HL-60 (cell line): ENCODE results near the gene SELENBP1.

Source experiments
- CTCF ChIP-seq: IDR thresholded peaks from one replicate; pipeline ENCODE4 v1.5.1; 2011; ENCODE audit warnings: low read length, control low read depth, inconsistent platforms; ENCODE audit not compliant: insufficient read depth
- POLR2AphosphoS5 ChIP-seq: IDR thresholded peaks from 2 replicates; pipeline ENCODE4 v1.6.1; 2012; ENCODE audit warnings: low read depth

GRCh38 chr1:151315565-151316235 lies 56.8 kb downstream of the SELENBP1 start:
- TF ChIP-seq CTCF, result no peak
- TF ChIP-seq POLR2AphosphoS5, result no peak
